HFFc6 (cell line): ENCODE results near the gene VSTM2L. TPM values are rescaled to one million over a fixed set of nuclear protein-coding genes. Genes with fewer than 3 reads are reported as not detected.

Experiments used
- DNase-seq: peaks from one replicate; pipeline ENCODE4 v3.0.0-alpha.2; 2018
- H3K27ac Mint-ChIP-seq: 2 replicates; pipeline ENCODE4 v1.8.0; 2020; ENCODE audit warnings: mild to moderate bottlenecking, mixed read lengths
- H3K27me3 Mint-ChIP-seq: 2 replicates; pipeline ENCODE4 v1.8.0; 2021; ENCODE audit warnings: mild to moderate bottlenecking, moderate library complexity, mixed read lengths; ENCODE audit not compliant: insufficient read depth
- H3K36me3 Mint-ChIP-seq: 2 replicates; pipeline ENCODE4 v1.8.0; 2021; ENCODE audit warnings: low read depth, mixed read lengths
- H3K4me1 Mint-ChIP-seq: 2 replicates; pipeline ENCODE4 v1.8.0; 2020; ENCODE audit warnings: low read depth, mixed read lengths
- H3K4me3 Mint-ChIP-seq: 2 replicates; pipeline ENCODE4 v1.8.0; 2020; ENCODE audit warnings: mild to moderate bottlenecking, moderate library complexity, mixed read lengths
- H3K9me3 Mint-ChIP-seq: 2 replicates; pipeline ENCODE4 v1.8.0; 2020; ENCODE audit warnings: mild to moderate bottlenecking, mixed read lengths
- CTCF ChIP-seq: fragments of 200-600 bp; sonication (generic); IDR thresholded peaks from 2 replicates; pipeline ENCODE4 v1.5.0; 2021; ENCODE audit warnings: antibody characterized with exemption, mild to moderate bottlenecking
- total RNA-seq, 6 experiments: library from RNA; stranded (reverse); fragmentation: NEBNext Ultra II Directional; extraction: Animal tissue kit (Norgen Biotek cat#: 25700); gene quantifications; 2 replicates in 1 of 6; 3 replicates in 5 of 6; pipeline ENCODE4 v1.2.3, GENCODE V29; 2021

Gene VSTM2L
- total RNA-seq, 6 experiments from 2014 or later, result 0.12 to 0.95 (median 0.55) TPM; not detected in 2

GRCh38 chr20:37925265-37926165 is 22.6 kb downstream of the VSTM2L start:
- H3K27me3 Mint-ChIP-seq, result peaks cover 50% of the 10 kb centered on the region
- DNase-seq, result no peak
- no peaks in the 10 kb centered on the region for H3K4me1 Mint-ChIP-seq
- no peak for TF ChIP-seq CTCF
- no peaks in the 10 kb centered on the region for H3K9me3 Mint-ChIP-seq
- H3K36me3 Mint-ChIP-seq, result no peaks in the 10 kb centered on the region
- no peak overlapping the region for H3K4me3 Mint-ChIP-seq
- H3K27ac Mint-ChIP-seq, result no peak overlapping the region

GRCh38 chr20:37926612-37927011 is 23.7 kb downstream of the VSTM2L start:
- Mint-ChIP-seq H3K36me3 (no peaks in the 10 kb centered on the region), H3K27ac (no peak overlapping the region), H3K4me3 (no peak overlapping the region), H3K27me3 (peaks cover 56% of the 10 kb centered on the region), H3K9me3 (no peaks in the 10 kb centered on the region), H3K4me1 (no peaks in the 10 kb centered on the region)
- no peak for TF ChIP-seq CTCF
- no peak for DNase-seq

- Mint-ChIP-seq H3K27me3 (peaks cover 59% of the 10 kb centered on the region), H3K4me1 (no peaks in the 10 kb centered on the region), H3K4me3 (no peak overlapping the region), H3K9me3 (no peaks in the 10 kb centered on the region), H3K27ac (no peak overlapping the region), H3K36me3 (no peaks in the 10 kb centered on the region)
- no peak for DNase-seq
- no peak for TF ChIP-seq CTCF
Measured at GRCh38 chr20:37927410-37928095, 24.6 kb downstream of the VSTM2L start.

GRCh38 chr20:37928996-37929682 is 26.2 kb downstream of the VSTM2L start:
- Mint-ChIP-seq H3K9me3 (no peaks in the 10 kb centered on the region), H3K27ac (no peak overlapping the region), H3K4me3 (no peak overlapping the region), H3K4me1 (no peaks in the 10 kb centered on the region), H3K36me3 (no peaks in the 10 kb centered on the region), H3K27me3 (peaks cover 57% of the 10 kb centered on the region)
- no peak for DNase-seq
- no peak for TF ChIP-seq CTCF

- no peak overlapping the region for H3K27ac Mint-ChIP-seq
- no peaks in the 10 kb centered on the region for H3K9me3 Mint-ChIP-seq
- H3K27me3 Mint-ChIP-seq, result peaks cover 61% of the 10 kb centered on the region
- no peaks in the 10 kb centered on the region for H3K4me1 Mint-ChIP-seq
- no peak for DNase-seq
- H3K4me3 Mint-ChIP-seq, result no peak overlapping the region
- no peak for TF ChIP-seq CTCF
- H3K36me3 Mint-ChIP-seq, result no peaks in the 10 kb centered on the region
Measured at GRCh38 chr20:37929683-37930014, 26.7 kb downstream of the VSTM2L start.
